Liver (tissue), 9 donors: ENCODE data around the gene EIPR1. TPM values are rescaled to one million over a fixed set of nuclear protein-coding genes. Genes with fewer than 3 reads are reported as not detected.

ENCODE experiments used
- DNase-seq: peaks from one replicate; pipeline ENCODE4 v3.0.0-alpha.2; 2017; ENCODE audit warnings: low spot score
- H3K27ac ChIP-seq, 2 donors: one replicate each; pipeline ENCODE4 v1.7.0; 2013; ENCODE audit warnings: inconsistent platforms in 2 of 2, low read length in 2 of 2, control low read depth in 1 of 2, low read depth in 1 of 2, mild to moderate bottlenecking in 1 of 2
- H3K27me3 ChIP-seq, 4 donors: one replicate each; pipeline versions ENCODE4 v1.6.1 to v1.7.0; 2013; ENCODE audit warnings: low read length in 3 of 4, inconsistent platforms in 1 of 4, mild to moderate bottlenecking in 1 of 4, moderate library complexity in 1 of 4; ENCODE audit not compliant: control insufficient read depth in 4 of 4, insufficient read depth in 4 of 4
- H3K36me3 ChIP-seq, 4 donors: one replicate each; pipeline versions ENCODE4 v1.6.1 to v1.7.0; 2013; ENCODE audit warnings: low read length in 3 of 4, mild to moderate bottlenecking in 3 of 4, low read depth in 1 of 4, moderate library complexity in 1 of 4; ENCODE audit not compliant: control insufficient read depth in 4 of 4, insufficient read depth in 3 of 4
- H3K4me1 ChIP-seq, 4 donors: one replicate each; pipeline versions ENCODE4 v1.6.1 to v1.7.0; 2013; ENCODE audit warnings: low read length in 3 of 4, mild to moderate bottlenecking in 3 of 4, moderate library complexity in 1 of 4; ENCODE audit not compliant: control insufficient read depth in 4 of 4, insufficient read depth in 4 of 4
- H3K4me3 ChIP-seq, 3 donors: one replicate each; pipeline versions ENCODE4 v1.6.1 to v1.7.0; 2013; ENCODE audit warnings: low read length in 3 of 3, control low read depth in 1 of 3, low read depth in 1 of 3, mild to moderate bottlenecking in 1 of 3
- H3K9ac ChIP-seq, 2 donors: one replicate each; pipeline ENCODE4 v1.7.0; 2013; ENCODE audit warnings: low read length in 2 of 2, mild to moderate bottlenecking in 2 of 2, moderate library complexity in 2 of 2, control low read depth in 1 of 2, low read depth in 1 of 2
- H3K9me3 ChIP-seq, 4 donors: one replicate each; pipeline versions ENCODE4 v1.6.1 to v1.7.0; 2013; ENCODE audit warnings: low read length in 3 of 4; ENCODE audit not compliant: control insufficient read depth in 4 of 4
- ATF3 ChIP-seq: IDR thresholded peaks from 2 replicates; pipeline ENCODE4 v1.6.1; 2016; ENCODE audit warnings: antibody characterized with exemption
- EGR1 ChIP-seq, 2 donors: IDR thresholded peaks; 2 replicates each; pipeline ENCODE4 v1.6.1; 2016 to 2018; ENCODE audit warnings: antibody characterized with exemption in 2 of 2, low read depth in 2 of 2
- FOXA1 ChIP-seq: IDR thresholded peaks from 2 replicates; pipeline ENCODE4 v1.6.1; 2016; ENCODE audit warnings: antibody characterized with exemption
- FOXA2 ChIP-seq: IDR thresholded peaks from 2 replicates; pipeline ENCODE4 v1.6.1; 2016; ENCODE audit warnings: antibody characterized with exemption
- GABPA ChIP-seq, 2 donors: IDR thresholded peaks in 1 of 2; conservative IDR thresholded peaks in 1 of 2; 2 replicates each; pipeline ENCODE4 v1.6.1; 2016; ENCODE audit warnings: antibody characterized with exemption in 2 of 2, mild to moderate bottlenecking in 1 of 2, moderate library complexity in 1 of 2
- HNF4A ChIP-seq, 2 donors: conservative IDR thresholded peaks; 2 replicates each; pipeline ENCODE4 v1.6.1; 2016; ENCODE audit warnings: antibody characterized with exemption in 2 of 2, mild to moderate bottlenecking in 2 of 2
- HNF4G ChIP-seq: IDR thresholded peaks from 2 replicates; pipeline ENCODE4 v1.6.1; 2016; ENCODE audit warnings: antibody characterized with exemption
- JUND ChIP-seq, 2 donors: IDR thresholded peaks; 2 replicates each; pipeline ENCODE4 v1.6.1; 2016; ENCODE audit warnings: antibody characterized with exemption in 2 of 2
- MAX ChIP-seq: IDR thresholded peaks from 2 replicates; pipeline ENCODE4 v1.6.1; 2016; ENCODE audit warnings: antibody characterized with exemption
- NR2F2 ChIP-seq: IDR thresholded peaks from 2 replicates; pipeline ENCODE4 v1.6.1; 2016; ENCODE audit warnings: antibody characterized with exemption
- RAD21 ChIP-seq, 2 donors: IDR thresholded peaks; 2 replicates each; pipeline ENCODE4 v1.6.1; 2016; ENCODE audit warnings: antibody characterized with exemption in 2 of 2, mild to moderate bottlenecking in 2 of 2
- REST ChIP-seq: IDR thresholded peaks from 2 replicates; pipeline ENCODE4 v1.6.1; 2016; ENCODE audit warnings: antibody characterized with exemption, mild to moderate bottlenecking
- RXRA ChIP-seq, 2 donors: IDR thresholded peaks; 2 replicates each; pipeline ENCODE4 v1.6.1; 2017 to 2018; ENCODE audit warnings: antibody characterized with exemption in 2 of 2, mild to moderate bottlenecking in 1 of 2
- SP1 ChIP-seq: IDR thresholded peaks from 2 replicates; pipeline ENCODE4 v1.6.1; 2018; ENCODE audit warnings: antibody characterized with exemption, mild to moderate bottlenecking
- TAF1 ChIP-seq: conservative IDR thresholded peaks from 2 replicates; pipeline ENCODE4 v1.6.1; 2016; ENCODE audit warnings: antibody characterized with exemption, mild to moderate bottlenecking
- YY1 ChIP-seq: IDR thresholded peaks from 2 replicates; pipeline ENCODE4 v1.6.1; 2016; ENCODE audit warnings: antibody characterized with exemption, mild to moderate bottlenecking
- WGBS: extraction: QIAGEN DNeasy Blood & Tissue Kit; methylation state at CpG from one replicate; pipeline ENCODE4 v1.1.7; 2013; 5-methylcytosine and 5-hydroxymethylcytosine counted together
- polyA plus RNA-seq, 2 donors: library from polyadenylated mRNA; stranded (reverse) in 1 of 2; unstranded in 1 of 2; fragments of 200-250 nt in 1 of 2; fragments of >200 nt in 1 of 2; fragmentation: Nextera tagmentation in 1 of 2; extraction: Ambion mirVana in 1 of 2; gene quantifications; one replicate each; pipeline versions ENCODE4 v1.2.1 to v1.2.3, GENCODE V29; 2013 to 2015
- total RNA-seq, 2 donors: library from RNA; depleted of rRNA; stranded (reverse); fragments of >200 nt; gene quantifications; one replicate each; pipeline ENCODE4 v1.2.3, GENCODE V29; 2014
- TF ChIP-seq, protein P1 (sequence below): fragments of 150-350 bp; IDR thresholded peaks from 2 replicates; pipeline ENCODE4 v1.5.1; 2017; ENCODE audit warnings: improper control_type of control experiment, low read depth, low read length; ENCODE audit not compliant: missing input control
- TF ChIP-seq, protein P2 (sequence below): IDR thresholded peaks from 2 replicates; pipeline ENCODE4 v1.6.1; 2016; ENCODE audit warnings: antibody characterized with exemption
- donor health status: healthy.
- donor health status: healthy.
- donor health status: healthy.
- donor health status: healthy.
- donor health status: healthy.

EIPR1 gene
- total and polyA plus RNA-seq, 4 donors = 7.6 to 12.1 (median 11.4) TPM

GRCh38 chr2:3324404-3325281 lies 53.0 kb downstream of the EIPR1 start (continued):
- TF ChIP-seq REST (peak; percentile 60), HNF4A (conservative IDR thresholded peaks at IDR 0.05) (peak; percentile 99), HNF4G (peak; percentile 97)
- TF ChIP-seq, protein P1, sequence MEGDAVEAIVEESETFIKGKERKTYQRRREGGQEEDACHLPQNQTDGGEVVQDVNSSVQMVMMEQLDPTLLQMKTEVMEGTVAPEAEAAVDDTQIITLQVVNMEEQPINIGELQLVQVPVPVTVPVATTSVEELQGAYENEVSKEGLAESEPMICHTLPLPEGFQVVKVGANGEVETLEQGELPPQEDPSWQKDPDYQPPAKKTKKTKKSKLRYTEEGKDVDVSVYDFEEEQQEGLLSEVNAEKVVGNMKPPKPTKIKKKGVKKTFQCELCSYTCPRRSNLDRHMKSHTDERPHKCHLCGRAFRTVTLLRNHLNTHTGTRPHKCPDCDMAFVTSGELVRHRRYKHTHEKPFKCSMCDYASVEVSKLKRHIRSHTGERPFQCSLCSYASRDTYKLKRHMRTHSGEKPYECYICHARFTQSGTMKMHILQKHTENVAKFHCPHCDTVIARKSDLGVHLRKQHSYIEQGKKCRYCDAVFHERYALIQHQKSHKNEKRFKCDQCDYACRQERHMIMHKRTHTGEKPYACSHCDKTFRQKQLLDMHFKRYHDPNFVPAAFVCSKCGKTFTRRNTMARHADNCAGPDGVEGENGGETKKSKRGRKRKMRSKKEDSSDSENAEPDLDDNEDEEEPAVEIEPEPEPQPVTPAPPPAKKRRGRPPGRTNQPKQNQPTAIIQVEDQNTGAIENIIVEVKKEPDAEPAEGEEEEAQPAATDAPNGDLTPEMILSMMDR = peak; percentile 11

- Histone ChIP-seq H3K4me3 (peak overlapping the region; percentile 1 to 36 (median 7)), H3K9me3 (no peaks in the 10 kb centered on the region), H3K27me3 (no peaks in the 10 kb centered on the region), H3K36me3 (peaks cover 0 to 1% (median 0%) of the 10 kb centered on the region in 4 donors), H3K27ac (peak overlapping the region; percentile 55 to 81), H3K9ac (no peak overlapping the region), H3K4me1 (peaks cover 8 to 37% (median 19%) of the 10 kb centered on the region in 4 donors)
- 86% methylated on average over 11 of the region's 11 CpGs for WGBS
- DNase-seq = no peak
- TF ChIP-seq SP1 = no peak
- TF ChIP-seq EGR1 (IDR thresholded peaks at IDR 0.05; ENCODE audit: low read depth in 2 of 2) = no peak
- TF ChIP-seq TAF1 = no peak
- TF ChIP-seq ATF3 = no peak
- no peak for TF ChIP-seq HNF4G
- TF ChIP-seq, protein P1 = no peak
- no peak for TF ChIP-seq FOXA2
- no peak for TF ChIP-seq RAD21 (IDR thresholded peaks at IDR 0.05)
- no peak for TF ChIP-seq HNF4A (conservative IDR thresholded peaks at IDR 0.05)
- TF ChIP-seq JUND (IDR thresholded peaks at IDR 0.05) = no peak
- no peak for TF ChIP-seq MAX
- TF ChIP-seq, protein P2, sequence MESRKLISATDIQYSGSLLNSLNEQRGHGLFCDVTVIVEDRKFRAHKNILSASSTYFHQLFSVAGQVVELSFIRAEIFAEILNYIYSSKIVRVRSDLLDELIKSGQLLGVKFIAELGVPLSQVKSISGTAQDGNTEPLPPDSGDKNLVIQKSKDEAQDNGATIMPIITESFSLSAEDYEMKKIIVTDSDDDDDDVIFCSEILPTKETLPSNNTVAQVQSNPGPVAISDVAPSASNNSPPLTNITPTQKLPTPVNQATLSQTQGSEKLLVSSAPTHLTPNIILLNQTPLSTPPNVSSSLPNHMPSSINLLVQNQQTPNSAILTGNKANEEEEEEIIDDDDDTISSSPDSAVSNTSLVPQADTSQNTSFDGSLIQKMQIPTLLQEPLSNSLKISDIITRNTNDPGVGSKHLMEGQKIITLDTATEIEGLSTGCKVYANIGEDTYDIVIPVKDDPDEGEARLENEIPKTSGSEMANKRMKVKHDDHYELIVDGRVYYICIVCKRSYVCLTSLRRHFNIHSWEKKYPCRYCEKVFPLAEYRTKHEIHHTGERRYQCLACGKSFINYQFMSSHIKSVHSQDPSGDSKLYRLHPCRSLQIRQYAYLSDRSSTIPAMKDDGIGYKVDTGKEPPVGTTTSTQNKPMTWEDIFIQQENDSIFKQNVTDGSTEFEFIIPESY = no peak
- TF ChIP-seq FOXA1 = no peak
- no peak for TF ChIP-seq REST
- TF ChIP-seq RXRA (IDR thresholded peaks at IDR 0.05) = no peak
- no peak for TF ChIP-seq NR2F2
- no peak for TF ChIP-seq YY1
- TF ChIP-seq GABPA (IDR thresholded peaks at IDR 0.05 in 1 of 2, conservative IDR thresholded peaks at IDR 0.05 in 1 of 2) = no peak
Observed at GRCh38 chr2:3324036-3324386, 53.6 kb downstream of the EIPR1 start.
